GM12878 (cell line): ENCODE results near the gene ZC4H2. TPM values are rescaled to one million over a fixed set of nuclear protein-coding genes. Genes with fewer than 3 reads are reported as not detected.
"Not testable (repeated sequence)": the region's sequence is repeated elsewhere in the genome, so short reads cannot be mapped to it uniquely, and the experiment has no call there.

Source experiments
- ATAC-seq: fragments of 200-7000 bp; cut with Tn5 transposase; 3 replicates; pipeline ENCODE4 v1.9.1; 2020; ENCODE audit warnings: mild to moderate bottlenecking, moderate library complexity
- BruUV-seq: library from RNA; stranded (reverse); fragments of 400-500 nt; replicated peaks from 2 replicates; lab custom pipeline; 2021; lab: Mats Ljungman, UMichigan
- CTCF ChIA-PET: fragments of 300-600 bp; sonication (Branson Sonifier 250); formaldehyde crosslinking; extraction: SDS; loops from one replicate; lab custom pipeline; 2021; ENCODE audit warnings: inconsistent platforms; lab: Yijun Ruan, JAX
- POLR2A ChIA-PET: fragments of 350-600 bp; formaldehyde crosslinking; extraction: SDS; loops from one replicate; lab custom pipeline; 2021; ENCODE audit warnings: inconsistent platforms; lab: Charles Lee
- RAD21 ChIA-PET: fragments of 300-600 bp; sonication (Branson Sonifier 250); formaldehyde crosslinking; loops from one replicate; lab custom pipeline; 2023; ENCODE audit warnings: antibody characterized with exemption; ENCODE audit not compliant: unreplicated experiment; lab: Charles Lee
- SMC1A ChIA-PET: fragments of 300-600 bp; sonication (Branson Sonifier 250); formaldehyde crosslinking; loops from one replicate; lab custom pipeline; 2023; ENCODE audit not compliant: unreplicated experiment, uncharacterized antibody; lab: Charles Lee
- DNase-seq: peaks from one replicate; pipeline ENCODE4 v3.0.0-alpha.2; 2011; ENCODE audit warnings: low read depth, low spot score
- FAIRE-seq: peaks from 3 replicates; lab custom pipeline; 2011; peaks lifted over from hg19 to GRCh38; lab: Jason Lieb, UNC
- H2AFZ ChIP-seq: 2 replicates; pipeline ENCODE4 v1.6.0; 2011; ENCODE audit warnings: low read depth, low read length, control low read depth; ENCODE audit not compliant: control insufficient read depth
- H3K27ac ChIP-seq: 2 replicates; pipeline ENCODE4 v1.5.1; 2011; ENCODE audit warnings: control low read depth; ENCODE audit not compliant: control insufficient read depth, insufficient read depth
- H3K27me3 ChIP-seq, 2 experiments: replicated peaks in 1 of 2; 2 replicates each; pipeline versions ENCODE4 v1.6.0 to v1.6.1; 2011; ENCODE audit warnings: low read length in 1 of 2; ENCODE audit not compliant: control insufficient read depth in 2 of 2, insufficient read depth in 2 of 2
- H3K36me3 ChIP-seq, 2 experiments: 2 replicates each; pipeline ENCODE4 v1.5.1; 2011; ENCODE audit warnings: low read length in 1 of 2; ENCODE audit not compliant: control insufficient read depth in 2 of 2, insufficient read depth in 2 of 2
- H3K4me1 ChIP-seq: 2 replicates; pipeline ENCODE4 v1.6.1; 2011; ENCODE audit warnings: mild to moderate bottlenecking, low read length, moderate library complexity, mixed read lengths; ENCODE audit not compliant: control insufficient read depth, insufficient read depth
- H3K4me2 ChIP-seq: 2 replicates; pipeline ENCODE4 v1.6.0; 2011; ENCODE audit warnings: control low read depth; ENCODE audit not compliant: control insufficient read depth, insufficient read depth
- H3K4me3 ChIP-seq: fragments of 200-600 bp; sonication (generic); 2 replicates; pipeline ENCODE4 v1.5.1; 2016
- H3K79me2 ChIP-seq: 2 replicates; pipeline ENCODE4 v1.6.0; 2011; ENCODE audit warnings: low read length; ENCODE audit not compliant: control insufficient read depth, insufficient read depth
- H3K9ac ChIP-seq: 2 replicates; pipeline ENCODE4 v1.8.0; 2011; ENCODE audit warnings: low read length, control low read depth, mixed read lengths; ENCODE audit not compliant: control insufficient read depth, insufficient read depth
- H3K9me3 ChIP-seq: replicated peaks from 3 replicates; pipeline ENCODE4 v1.5.1; 2011; ENCODE audit warnings: mild to moderate bottlenecking, low read length; ENCODE audit not compliant: control insufficient read depth, insufficient read depth
- H4K20me1 ChIP-seq: 2 replicates; pipeline ENCODE4 v1.6.0; 2011; ENCODE audit not compliant: control insufficient read depth, insufficient read depth
- ESRRA ChIP-seq: IDR thresholded peaks from 2 replicates; pipeline ENCODE4 v1.6.1; 2012; ENCODE audit warnings: mild to moderate bottlenecking, low read length, improper control_type of control experiment
- HDAC6 ChIP-seq: fragments of 200-600 bp; sonication (generic); IDR thresholded peaks from one replicate; pipeline ENCODE4 v1.8.0; 2017; ENCODE audit warnings: antibody characterized with exemption; ENCODE audit not compliant: unreplicated experiment
- LARP7 ChIP-seq: fragments of 450-650 bp; IDR thresholded peaks from 2 replicates; pipeline ENCODE4 v1.6.1; 2017; ENCODE audit warnings: mild to moderate bottlenecking
- NFXL1 ChIP-seq: fragments of 450-650 bp; IDR thresholded peaks from 2 replicates; pipeline ENCODE4 v1.6.1; 2017; ENCODE audit warnings: antibody characterized with exemption, mild to moderate bottlenecking, borderline replicate concordance
- POLR2AphosphoS2 ChIP-seq: IDR thresholded peaks from 2 replicates; pipeline ENCODE4 v1.6.1; 2011; ENCODE audit warnings: low read depth, mild to moderate bottlenecking, low read length, improper control_type of control experiment, moderate library complexity
- POU2F2 ChIP-seq: IDR thresholded peaks from 3 replicates; pipeline ENCODE4 v1.6.1; 2011; ENCODE audit warnings: low read depth, mild to moderate bottlenecking, low read length, borderline replicate concordance
- SMARCA5 ChIP-seq: fragments of 450-650 bp; IDR thresholded peaks from 2 replicates; pipeline ENCODE4 v1.6.1; 2017; ENCODE audit warnings: mild to moderate bottlenecking
- SP1 ChIP-seq: IDR thresholded peaks from one replicate; pipeline ENCODE4 v1.6.1; 2011; ENCODE audit warnings: low read depth, low read length
- STAT3 ChIP-seq: IDR thresholded peaks from 2 replicates; pipeline ENCODE4 v1.6.1; 2011; ENCODE audit warnings: low read depth, low read length, improper control_type of control experiment
- YBX1 ChIP-seq: fragments of 450-650 bp; IDR thresholded peaks from 2 replicates; pipeline ENCODE4 v1.6.1; 2016; ENCODE audit warnings: antibody characterized with exemption
- YY1 ChIP-seq: IDR thresholded peaks from 2 replicates; pipeline ENCODE4 v1.6.1; 2011; ENCODE audit warnings: low read depth, mild to moderate bottlenecking, low read length
- WGBS: methylation state at CpG from one replicate; pipeline ENCODE4 v1.1.6; 2016; ENCODE audit warnings: low lambda C conversion rate; ENCODE audit not compliant: insufficient replicate concordance, insufficient coverage; ENCODE audit errors: missing lambda C conversion rate; 5-methylcytosine and 5-hydroxymethylcytosine counted together
- in situ Hi-C: fragments of 300-500 bp; cut with MboI; formaldehyde crosslinking; loops from 9 replicates; pipeline ENCODE4 v1.14.3; 2018; ENCODE audit warnings: mixed read lengths
- intact Hi-C: fragments of 100-400 bp; cut with micrococcal nuclease; formaldehyde crosslinking; loops from one replicate; pipeline ENCODE4 v1.14.2; 2022; ENCODE audit not compliant: unreplicated experiment
- polyA plus RNA-seq, 11 experiments: library from polyadenylated mRNA; depleted of rRNA in 4 of 11; unstranded in 6 of 11; stranded (reverse) in 5 of 11; fragments of >200 nt; fragmentation: Nextera tagmentation in 4 of 11; fragmentation: Illumina TruSeq in 1 of 11; extraction: Ambion mirVana in 4 of 11; extraction: Trizol in 1 of 11; gene quantifications; 1 replicate in 1 of 11; 2 replicates in 10 of 11; pipeline versions ENCODE4 v1.2.1 to v1.2.3, GENCODE V29; 2011 to 2016; ENCODE audit warnings: inconsistent platforms in 2 of 11, missing spikeins in 2 of 11, low read depth in 1 of 11
- total RNA-seq, 4 experiments: library from RNA; depleted of rRNA in 3 of 4; stranded (reverse); fragments of >200 nt in 3 of 4; fragmentation: Illumina TruSeq in 1 of 4; extraction: Trizol in 1 of 4; gene quantifications; 2 replicates each; pipeline versions ENCODE4 v1.2.1 to v1.2.3, GENCODE V29; 2013 to 2021
- TF ChIP-seq, protein P1 (sequence below): fragments of 450-650 bp; IDR thresholded peaks from 2 replicates; pipeline ENCODE4 v1.6.1; 2018; ENCODE audit warnings: mild to moderate bottlenecking, low read depth, moderate library complexity; ENCODE audit not compliant: partially characterized antibody
- TF ChIP-seq, protein P2 (sequence below): IDR thresholded peaks from 2 replicates; pipeline ENCODE4 v1.6.1; 2012; ENCODE audit warnings: low read length, inconsistent platforms
- TF ChIP-seq, protein P3 (sequence below): IDR thresholded peaks from 2 replicates; pipeline ENCODE4 v1.6.1; 2011; ENCODE audit warnings: borderline replicate concordance, low read depth, mild to moderate bottlenecking, moderate library complexity, mixed read lengths, low read length; ENCODE audit not compliant: insufficient read depth; ENCODE audit errors: extremely low read length

ZC4H2 gene
- total and polyA plus RNA-seq, 10 of the 15 experiments (the other 5 are each of a cell fraction or from before 2014, with no cell fraction given): 0.27 to 1.8 (median 0.67) TPM

DNA sequence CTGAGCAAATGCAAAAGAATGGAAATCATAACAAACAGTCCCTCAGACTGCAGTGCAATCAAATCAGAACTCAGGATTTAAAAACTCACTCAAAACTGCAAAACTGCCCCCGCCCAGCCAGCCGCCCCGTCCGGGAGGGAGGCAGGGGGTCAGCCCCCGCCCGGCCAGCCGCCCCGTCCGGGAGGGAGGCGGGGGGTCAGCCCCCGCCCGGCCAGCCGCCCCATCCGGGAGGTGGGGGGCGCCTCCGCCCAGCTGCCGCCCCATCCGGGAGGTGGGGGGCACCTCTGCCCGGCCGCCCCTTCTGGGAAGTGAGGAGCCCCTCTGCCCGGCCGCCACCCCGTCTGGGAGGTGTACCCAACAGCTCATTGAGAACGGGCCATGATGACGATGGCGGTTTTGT is 26.0 kb upstream of the ZC4H2 start:
- RAD21 ChIA-PET, H4K20me1 ChIP-seq, H3K36me3 ChIP-seq, H2AFZ ChIP-seq, H3K4me1 ChIP-seq, H3K9me3 ChIP-seq, H3K27ac ChIP-seq, POLR2A ChIA-PET, FAIRE-seq, H3K4me2 ChIP-seq, CTCF ChIA-PET, H3K27me3 ChIP-seq, intact Hi-C loops, DNase-seq, ATAC-seq, H3K79me2 ChIP-seq, BruUV-seq, H3K9ac ChIP-seq, SMC1A ChIA-PET, H3K4me3 ChIP-seq: not testable (repeated sequence)
- in situ Hi-C loops: loop anchor here (25.0 kb wide), 1 partner anchor 415 kb away; no protein-coding TSS in a partner anchor
- WGBS: 66% methylated on average over 9 of the region's 26 CpGs

DNA sequence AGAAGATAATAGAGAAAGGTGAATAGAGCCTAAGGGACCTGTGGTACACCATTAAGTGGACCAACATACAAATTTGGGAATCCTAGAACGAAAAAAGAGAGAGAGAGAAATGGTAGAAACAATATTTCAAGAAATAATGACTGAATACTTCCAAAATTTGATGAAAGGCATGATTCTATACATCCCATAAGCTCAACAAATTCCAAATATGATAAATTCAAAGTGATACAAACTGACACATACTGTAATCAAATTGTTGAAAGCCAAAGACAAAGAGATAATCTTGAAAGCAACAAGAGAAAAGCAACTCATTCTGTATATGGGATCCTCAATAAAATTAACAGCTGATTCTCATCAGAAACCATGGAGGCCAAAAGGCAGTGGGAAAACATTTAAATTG is 20.6 kb upstream of the ZC4H2 start:
- DNase-seq (no peak), ATAC-seq (no peak), FAIRE-seq (no peak)
- Histone ChIP-seq H3K9me3 (no peaks in the 10 kb centered on the region), H3K9ac (no peak overlapping the region), H3K4me1 (no peaks in the 10 kb centered on the region), H2AFZ (no peak overlapping the region), H3K27ac (no peak overlapping the region), H3K4me3 (no peak overlapping the region), H3K27me3 (no peaks in the 10 kb centered on the region), H4K20me1 (no peaks in the 10 kb centered on the region), H3K4me2 (no peak overlapping the region), H3K36me3 (no peaks in the 10 kb centered on the region), H3K79me2 (no peaks in the 10 kb centered on the region)
- RAD21 ChIA-PET: no interaction called here
- CTCF ChIA-PET: no interaction called here
- no TSS peak for BruUV-seq
- SMC1A ChIA-PET: no interaction called here
- in situ Hi-C loops: loop anchor here (10.0 kb wide), 1 partner anchor 62 kb away; no protein-coding TSS in a partner anchor
- POLR2A ChIA-PET: no interaction called here
- intact Hi-C loops: no loop called here
- WGBS: 0% methylated on average over 1 of the region's 1 CpG
- TF ChIP-seq STAT3: no peak
- TF ChIP-seq, protein P1, sequence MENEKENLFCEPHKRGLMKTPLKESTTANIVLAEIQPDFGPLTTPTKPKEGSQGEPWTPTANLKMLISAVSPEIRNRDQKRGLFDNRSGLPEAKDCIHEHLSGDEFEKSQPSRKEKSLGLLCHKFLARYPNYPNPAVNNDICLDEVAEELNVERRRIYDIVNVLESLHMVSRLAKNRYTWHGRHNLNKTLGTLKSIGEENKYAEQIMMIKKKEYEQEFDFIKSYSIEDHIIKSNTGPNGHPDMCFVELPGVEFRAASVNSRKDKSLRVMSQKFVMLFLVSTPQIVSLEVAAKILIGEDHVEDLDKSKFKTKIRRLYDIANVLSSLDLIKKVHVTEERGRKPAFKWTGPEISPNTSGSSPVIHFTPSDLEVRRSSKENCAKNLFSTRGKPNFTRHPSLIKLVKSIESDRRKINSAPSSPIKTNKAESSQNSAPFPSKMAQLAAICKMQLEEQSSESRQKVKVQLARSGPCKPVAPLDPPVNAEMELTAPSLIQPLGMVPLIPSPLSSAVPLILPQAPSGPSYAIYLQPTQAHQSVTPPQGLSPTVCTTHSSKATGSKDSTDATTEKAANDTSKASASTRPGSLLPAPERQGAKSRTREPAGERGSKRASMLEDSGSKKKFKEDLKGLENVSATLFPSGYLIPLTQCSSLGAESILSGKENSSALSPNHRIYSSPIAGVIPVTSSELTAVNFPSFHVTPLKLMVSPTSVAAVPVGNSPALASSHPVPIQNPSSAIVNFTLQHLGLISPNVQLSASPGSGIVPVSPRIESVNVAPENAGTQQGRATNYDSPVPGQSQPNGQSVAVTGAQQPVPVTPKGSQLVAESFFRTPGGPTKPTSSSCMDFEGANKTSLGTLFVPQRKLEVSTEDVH: no peak
- TF ChIP-seq NFXL1: no peak
- no peak for TF ChIP-seq LARP7
- no peak for TF ChIP-seq ESRRA
- TF ChIP-seq POLR2AphosphoS2: no peak
- no peak for TF ChIP-seq POU2F2
- TF ChIP-seq YY1: no peak
- TF ChIP-seq, protein P2, sequence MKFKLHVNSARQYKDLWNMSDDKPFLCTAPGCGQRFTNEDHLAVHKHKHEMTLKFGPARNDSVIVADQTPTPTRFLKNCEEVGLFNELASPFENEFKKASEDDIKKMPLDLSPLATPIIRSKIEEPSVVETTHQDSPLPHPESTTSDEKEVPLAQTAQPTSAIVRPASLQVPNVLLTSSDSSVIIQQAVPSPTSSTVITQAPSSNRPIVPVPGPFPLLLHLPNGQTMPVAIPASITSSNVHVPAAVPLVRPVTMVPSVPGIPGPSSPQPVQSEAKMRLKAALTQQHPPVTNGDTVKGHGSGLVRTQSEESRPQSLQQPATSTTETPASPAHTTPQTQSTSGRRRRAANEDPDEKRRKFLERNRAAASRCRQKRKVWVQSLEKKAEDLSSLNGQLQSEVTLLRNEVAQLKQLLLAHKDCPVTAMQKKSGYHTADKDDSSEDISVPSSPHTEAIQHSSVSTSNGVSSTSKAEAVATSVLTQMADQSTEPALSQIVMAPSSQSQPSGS: no peak
- no peak for TF ChIP-seq HDAC6
- TF ChIP-seq SP1: no peak
- TF ChIP-seq SMARCA5: no peak
- TF ChIP-seq, protein P3, sequence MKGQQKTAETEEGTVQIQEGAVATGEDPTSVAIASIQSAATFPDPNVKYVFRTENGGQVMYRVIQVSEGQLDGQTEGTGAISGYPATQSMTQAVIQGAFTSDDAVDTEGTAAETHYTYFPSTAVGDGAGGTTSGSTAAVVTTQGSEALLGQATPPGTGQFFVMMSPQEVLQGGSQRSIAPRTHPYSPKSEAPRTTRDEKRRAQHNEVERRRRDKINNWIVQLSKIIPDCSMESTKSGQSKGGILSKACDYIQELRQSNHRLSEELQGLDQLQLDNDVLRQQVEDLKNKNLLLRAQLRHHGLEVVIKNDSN: no peak
- TF ChIP-seq YBX1: no peak
